H9 (cell line): ENCODE measurements around the gene UGT1A5. TPM values are rescaled to one million over a fixed set of nuclear protein-coding genes. Genes with fewer than 3 reads are reported as not detected.
A peak's percentile ranks its signal among the peaks of the same experiment; 100 is the strongest.

Experiments
- DNase-seq: peaks from one replicate; pipeline ENCODE4 v3.0.0-alpha.2; 2017
- H2AFZ ChIP-seq: one replicate; pipeline ENCODE4 v1.6.1; 2013; ENCODE audit warnings: mild to moderate bottlenecking, low read length, control low read depth, moderate library complexity
- H2AK5ac ChIP-seq: 2 replicates; pipeline ENCODE4 v1.6.1; 2013; ENCODE audit warnings: low read length, control low read depth, mixed read lengths; ENCODE audit not compliant: insufficient read length
- H2BK120ac ChIP-seq: one replicate; pipeline ENCODE4 v1.6.1; 2013; ENCODE audit warnings: low read depth, mild to moderate bottlenecking, low read length, control low read depth, inconsistent platforms; ENCODE audit not compliant: poor library complexity, severe bottlenecking
- H2BK12ac ChIP-seq: 2 replicates; pipeline ENCODE4 v1.6.1; 2013; ENCODE audit warnings: low read length, control low read depth, mixed read lengths, low read depth; ENCODE audit not compliant: insufficient read length
- H2BK15ac ChIP-seq: 2 replicates; pipeline ENCODE4 v1.6.1; 2013; ENCODE audit warnings: low read depth, low read length, control low read depth
- H2BK20ac ChIP-seq: one replicate; pipeline ENCODE4 v1.6.1; 2013; ENCODE audit warnings: low read depth, mild to moderate bottlenecking, low read length, control low read depth, inconsistent platforms; ENCODE audit not compliant: poor library complexity, severe bottlenecking
- H2BK5ac ChIP-seq: 2 replicates; pipeline ENCODE4 v1.6.1; 2013; ENCODE audit warnings: low read length, control low read depth, mixed read lengths; ENCODE audit not compliant: insufficient read length
- H3K14ac ChIP-seq: 2 replicates; pipeline ENCODE4 v1.6.1; 2013; ENCODE audit warnings: low read length, control low read depth; ENCODE audit not compliant: insufficient read depth
- H3K18ac ChIP-seq: 2 replicates; pipeline ENCODE4 v1.6.1; 2013; ENCODE audit warnings: low read depth, mild to moderate bottlenecking, mixed read lengths, low read length, control low read depth; ENCODE audit not compliant: insufficient read length
- H3K23ac ChIP-seq: 2 replicates; pipeline ENCODE4 v1.6.1; 2013; ENCODE audit warnings: low read length, control low read depth, mixed read lengths, low read depth; ENCODE audit not compliant: insufficient read length
- H3K23me2 ChIP-seq: 2 replicates; pipeline ENCODE4 v1.6.1; 2013; ENCODE audit warnings: low read depth, mild to moderate bottlenecking, mixed read lengths, low read length, control low read depth; ENCODE audit not compliant: insufficient read length, poor library complexity, severe bottlenecking
- H3K27ac ChIP-seq: 2 replicates; pipeline ENCODE4 v1.5.1; 2013; ENCODE audit warnings: low read length, control low read depth, mixed read lengths, low read depth; ENCODE audit not compliant: insufficient read length
- H3K27me3 ChIP-seq: 2 replicates; pipeline ENCODE4 v1.6.1; 2013; ENCODE audit warnings: low read length, control low read depth, inconsistent platforms; ENCODE audit not compliant: insufficient read depth
- H3K4ac ChIP-seq: 2 replicates; pipeline ENCODE4 v1.6.1; 2013; ENCODE audit warnings: low read depth, mild to moderate bottlenecking, control low read depth, inconsistent platforms, low read length, moderate library complexity
- H3K4me1 ChIP-seq: 2 replicates; pipeline ENCODE4 v1.6.1; 2013; ENCODE audit warnings: low read length, control low read depth, inconsistent platforms; ENCODE audit not compliant: insufficient read depth
- H3K4me2 ChIP-seq: 2 replicates; pipeline ENCODE4 v1.6.1; 2013; ENCODE audit warnings: low read length, control low read depth, mixed read lengths; ENCODE audit not compliant: insufficient read length, insufficient read depth
- H3K56ac ChIP-seq: 2 replicates; pipeline ENCODE4 v1.6.1; 2013; ENCODE audit warnings: low read depth, mild to moderate bottlenecking, mixed read lengths, low read length, control low read depth; ENCODE audit not compliant: insufficient read length
- H3K79me1 ChIP-seq: 2 replicates; pipeline ENCODE4 v1.6.1; 2013; ENCODE audit warnings: low read depth, mild to moderate bottlenecking, moderate library complexity, low read length, control low read depth, inconsistent platforms; ENCODE audit not compliant: insufficient read depth, poor library complexity, severe bottlenecking
- H3K79me2 ChIP-seq: 2 replicates; pipeline ENCODE4 v1.6.1; 2013; ENCODE audit warnings: low read length, control low read depth, inconsistent platforms; ENCODE audit not compliant: insufficient read depth
- H3K9ac ChIP-seq: 2 replicates; pipeline ENCODE4 v1.6.1; 2013; ENCODE audit warnings: low read length, control low read depth, mixed read lengths; ENCODE audit not compliant: insufficient read length; ENCODE audit errors: extremely low read depth
- H3K9me3 ChIP-seq: one replicate; pipeline ENCODE4 v1.6.1; 2013; ENCODE audit warnings: low read depth, low read length, inconsistent platforms; ENCODE audit not compliant: control insufficient read depth
- H3T11ph ChIP-seq: one replicate; pipeline ENCODE4 v1.6.1; 2013; ENCODE audit warnings: mild to moderate bottlenecking, low read length, control low read depth, inconsistent platforms
- H4K20me1 ChIP-seq: one replicate; pipeline ENCODE4 v1.6.1; 2013; ENCODE audit not compliant: control insufficient read depth, insufficient read length, insufficient read depth
- H4K5ac ChIP-seq: 2 replicates; pipeline ENCODE4 v1.6.1; 2013; ENCODE audit warnings: low read depth, mild to moderate bottlenecking, mixed read lengths, low read length, control low read depth; ENCODE audit not compliant: insufficient read length
- H4K8ac ChIP-seq: replicated peaks from 2 replicates; pipeline ENCODE4 v1.6.1; 2013; ENCODE audit warnings: low read length, control low read depth, mixed read lengths, low read depth; ENCODE audit not compliant: insufficient read length
- H4K91ac ChIP-seq: 2 replicates; pipeline ENCODE4 v1.6.1; 2013; ENCODE audit warnings: low read depth, mild to moderate bottlenecking, moderate library complexity, mixed read lengths, low read length, control low read depth; ENCODE audit not compliant: insufficient read length
- H3K27ac Mint-ChIP-seq, 3 experiments: 2 replicates in 2 of 3; 3 replicates in 1 of 3; pipeline ENCODE4 v1.8.0; 2020 to 2021; ENCODE audit warnings: mixed read lengths in 3 of 3, mild to moderate bottlenecking in 1 of 3, moderate library complexity in 1 of 3
- H3K27me3 Mint-ChIP-seq: 2 replicates; pipeline ENCODE4 v1.8.0; 2021; ENCODE audit warnings: low read depth, mild to moderate bottlenecking, moderate library complexity, mixed read lengths
- H3K36me3 Mint-ChIP-seq, 3 experiments: 2 replicates in 2 of 3; 3 replicates in 1 of 3; pipeline ENCODE4 v1.8.0; 2020 to 2021; ENCODE audit warnings: low read depth in 3 of 3, mixed read lengths in 3 of 3; ENCODE audit not compliant: insufficient read depth in 1 of 3
- H3K4me1 Mint-ChIP-seq, 2 experiments: 2 replicates each; pipeline ENCODE4 v1.8.0; 2020; ENCODE audit warnings: mixed read lengths in 2 of 2
- H3K4me3 Mint-ChIP-seq, 2 experiments: 2 replicates in 1 of 2; 3 replicates in 1 of 2; pipeline ENCODE4 v1.8.0; 2020 to 2021; ENCODE audit warnings: mild to moderate bottlenecking in 2 of 2, mixed read lengths in 2 of 2, moderate library complexity in 1 of 2
- H3K9me3 Mint-ChIP-seq, 2 experiments: 2 replicates in 1 of 2; 3 replicates in 1 of 2; pipeline ENCODE4 v1.8.0; 2020; ENCODE audit warnings: mild to moderate bottlenecking in 2 of 2, mixed read lengths in 2 of 2, moderate library complexity in 1 of 2
- WGBS: extraction: QIAGEN DNeasy Blood & Tissue Kit; methylation state at CpG from one replicate; pipeline ENCODE4 v1.1.7; 2013; ENCODE audit warnings: missing lambda C conversion rate, low lambda C conversion rate, mixed read lengths; ENCODE audit not compliant: insufficient read length; ENCODE audit errors: extremely low coverage; 5-methylcytosine and 5-hydroxymethylcytosine counted together
- total RNA-seq: library from RNA; stranded (reverse); gene quantifications from 2 replicates; pipeline ENCODE4 v1.2.1, GENCODE V29; 2021
- TF ChIP-seq, protein P1 (sequence below): fragments of 200-600 bp; sonication (generic); conservative IDR thresholded peaks from 3 replicates; pipeline ENCODE4 v1.8.0; 2021; ENCODE audit warnings: antibody characterized with exemption, mild to moderate bottlenecking

UGT1A5 gene
- total RNA-seq, 1 experiment from 2014 or later, result not detected

DNA sequence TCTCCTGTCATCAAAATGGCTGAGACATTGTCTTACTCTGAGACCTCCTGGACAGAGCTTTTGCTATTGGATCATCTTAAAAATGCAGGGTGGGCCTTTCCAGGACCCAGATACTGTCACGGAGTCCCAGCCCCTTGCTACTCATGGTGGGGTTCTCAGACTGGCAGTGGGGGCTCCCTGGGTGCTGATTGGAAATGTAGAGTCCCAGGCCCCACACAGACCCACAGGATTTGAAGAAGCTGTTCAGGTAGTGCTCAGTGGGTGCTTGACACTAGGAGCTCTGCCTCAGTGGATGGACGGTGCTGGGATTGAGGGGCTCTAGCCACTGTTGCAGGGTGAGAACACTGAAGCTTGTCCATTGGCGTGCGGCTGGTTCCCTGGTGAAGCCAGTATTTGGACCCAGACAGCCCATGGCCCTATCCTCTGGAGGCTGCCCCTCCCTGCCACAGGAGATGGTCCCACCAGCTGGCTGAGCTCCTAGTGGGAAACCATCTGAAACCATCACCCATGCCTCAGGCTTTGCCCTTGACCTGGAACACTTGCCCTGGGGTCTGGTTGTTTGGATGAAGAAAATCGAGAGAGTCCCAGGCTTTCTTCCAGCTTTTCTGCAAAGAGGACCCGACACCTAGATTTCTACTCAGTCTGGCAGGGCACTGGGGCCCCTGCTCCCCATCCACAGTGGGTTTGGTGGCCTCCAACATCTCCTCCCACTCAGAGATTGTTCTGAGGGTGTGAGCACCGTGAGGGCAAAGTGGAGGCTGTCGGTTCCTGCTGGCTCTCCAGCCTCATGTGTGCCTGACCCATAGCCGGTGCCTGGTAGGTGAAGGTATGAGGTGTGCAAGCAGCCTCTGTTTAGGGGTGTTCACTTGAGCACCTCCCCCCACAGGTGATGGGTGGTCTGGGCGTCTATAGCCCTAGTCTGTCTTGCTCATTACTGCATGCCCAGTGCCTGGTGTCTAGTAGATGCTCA is 95.5 kb downstream of the UGT1A5 start:
- H3K18ac ChIP-seq, result no peak overlapping the region
- H3K9ac ChIP-seq, result no peak overlapping the region
- no peaks in the 10 kb centered on the region for H3K4me1 ChIP-seq
- H3K27ac Mint-ChIP-seq, result no peak overlapping the region
- no peak overlapping the region for H3K27ac ChIP-seq
- H3K4me3 Mint-ChIP-seq, result no peak overlapping the region
- no peaks in the 10 kb centered on the region for H3K79me2 ChIP-seq
- H3K4me1 Mint-ChIP-seq, result no peaks in the 10 kb centered on the region
- H3K14ac ChIP-seq, result no peak overlapping the region
- TF ChIP-seq, protein P1, sequence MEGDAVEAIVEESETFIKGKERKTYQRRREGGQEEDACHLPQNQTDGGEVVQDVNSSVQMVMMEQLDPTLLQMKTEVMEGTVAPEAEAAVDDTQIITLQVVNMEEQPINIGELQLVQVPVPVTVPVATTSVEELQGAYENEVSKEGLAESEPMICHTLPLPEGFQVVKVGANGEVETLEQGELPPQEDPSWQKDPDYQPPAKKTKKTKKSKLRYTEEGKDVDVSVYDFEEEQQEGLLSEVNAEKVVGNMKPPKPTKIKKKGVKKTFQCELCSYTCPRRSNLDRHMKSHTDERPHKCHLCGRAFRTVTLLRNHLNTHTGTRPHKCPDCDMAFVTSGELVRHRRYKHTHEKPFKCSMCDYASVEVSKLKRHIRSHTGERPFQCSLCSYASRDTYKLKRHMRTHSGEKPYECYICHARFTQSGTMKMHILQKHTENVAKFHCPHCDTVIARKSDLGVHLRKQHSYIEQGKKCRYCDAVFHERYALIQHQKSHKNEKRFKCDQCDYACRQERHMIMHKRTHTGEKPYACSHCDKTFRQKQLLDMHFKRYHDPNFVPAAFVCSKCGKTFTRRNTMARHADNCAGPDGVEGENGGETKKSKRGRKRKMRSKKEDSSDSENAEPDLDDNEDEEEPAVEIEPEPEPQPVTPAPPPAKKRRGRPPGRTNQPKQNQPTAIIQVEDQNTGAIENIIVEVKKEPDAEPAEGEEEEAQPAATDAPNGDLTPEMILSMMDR, result no peak
- no CpG with 5 or more reads among the region's 10 CpGs for WGBS
- peak; percentile 17 for DNase-seq
- no peak overlapping the region for H3T11ph ChIP-seq
- no peaks in the 10 kb centered on the region for H3K36me3 Mint-ChIP-seq
- H3K56ac ChIP-seq, result no peak overlapping the region
- H2AFZ ChIP-seq, result no peak overlapping the region
- no peaks in the 10 kb centered on the region for H3K9me3 ChIP-seq
- no peak overlapping the region for H2BK15ac ChIP-seq
- peaks cover 2 to 3% of the 10 kb centered on the region in 2 experiments; a peak in 3 of 5 replicates for H3K9me3 Mint-ChIP-seq
- H4K20me1 ChIP-seq, result no peaks in the 10 kb centered on the region
- no peaks in the 10 kb centered on the region for H3K27me3 ChIP-seq
- no peak overlapping the region for H2BK20ac ChIP-seq
- no peak overlapping the region for H3K4me2 ChIP-seq
- no peak overlapping the region for H2BK5ac ChIP-seq
- H3K79me1 ChIP-seq, result no peaks in the 10 kb centered on the region
- no peak overlapping the region for H4K91ac ChIP-seq
- no peak overlapping the region for H3K23ac ChIP-seq
- no peaks in the 10 kb centered on the region for H3K23me2 ChIP-seq
- H3K4ac ChIP-seq, result no peak overlapping the region
- no peak overlapping the region for H4K5ac ChIP-seq
- no peak overlapping the region for H2BK120ac ChIP-seq
- H4K8ac ChIP-seq, result no peak overlapping the region
- no peak overlapping the region for H2AK5ac ChIP-seq
- H2BK12ac ChIP-seq, result no peak overlapping the region
- peaks cover 26% of the 10 kb centered on the region for H3K27me3 Mint-ChIP-seq
